ENCODE data around the gene PPP2R5C. TPM values are rescaled to one million over a fixed set of nuclear protein-coding genes. Genes with fewer than 3 reads are reported as not detected.

The PPP2R5C gene
- polyA plus RNA-seq, 1 donor from 2014 or later: 106 TPM

DNA sequence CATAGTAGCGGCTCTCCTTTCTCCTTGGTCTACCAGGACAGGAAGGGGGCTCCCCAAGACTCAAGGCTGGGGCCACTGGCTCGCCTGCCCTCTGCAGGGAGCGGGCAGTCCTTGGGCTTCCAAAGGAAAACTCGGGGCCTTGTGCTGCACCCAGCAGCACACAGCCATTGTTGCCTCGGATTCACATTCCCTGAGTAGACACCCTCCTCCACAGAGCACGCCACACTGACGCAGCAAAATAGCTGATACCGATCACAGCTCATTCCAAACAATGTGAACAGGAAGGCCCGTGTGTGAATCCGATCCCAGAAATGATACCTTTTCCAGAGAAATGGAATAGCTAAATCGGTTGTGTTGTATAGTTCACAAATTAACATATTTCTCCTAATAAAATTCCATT, 137.8 kb downstream of the PPP2R5C start:
- no peaks in the 10 kb centered on the region for H3K27me3 Mint-ChIP-seq
- no peak overlapping the region for H3K4me3 Mint-ChIP-seq
- H3K27ac Mint-ChIP-seq: no peak overlapping the region
- no peaks in the 10 kb centered on the region for H3K9me3 Mint-ChIP-seq
- peaks cover 0 to 3% (median 0%) of the 10 kb centered on the region in 3 donors for H3K4me1 Mint-ChIP-seq
- peaks cover 8% of the 10 kb centered on the region for H3K36me3 Mint-ChIP-seq

DNA sequence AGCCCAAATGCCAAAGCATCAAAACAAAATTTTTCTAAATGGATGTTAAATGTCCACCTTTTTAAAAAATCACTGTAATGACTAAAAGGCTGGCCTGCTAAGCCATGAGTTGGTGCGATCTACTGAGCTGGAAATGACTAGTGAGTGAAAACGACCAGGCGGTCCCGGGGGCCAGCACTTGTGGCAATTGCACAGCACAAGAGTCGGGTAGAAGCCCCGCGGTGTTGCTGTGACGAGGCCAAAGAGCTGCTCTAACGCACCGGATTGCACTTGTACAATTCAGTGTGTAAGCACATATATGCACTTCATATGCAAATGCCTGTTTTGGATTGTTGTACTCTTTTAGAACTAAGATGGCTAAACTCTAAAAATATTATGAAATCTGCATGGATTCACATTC, 138.7 kb downstream of the PPP2R5C start:
- no peaks in the 10 kb centered on the region for H3K27me3 Mint-ChIP-seq
- H3K27ac Mint-ChIP-seq: peak overlapping the region in 1 of 3 donors; percentile 35
- H3K36me3 Mint-ChIP-seq: peaks cover 10% of the 10 kb centered on the region

DNA sequence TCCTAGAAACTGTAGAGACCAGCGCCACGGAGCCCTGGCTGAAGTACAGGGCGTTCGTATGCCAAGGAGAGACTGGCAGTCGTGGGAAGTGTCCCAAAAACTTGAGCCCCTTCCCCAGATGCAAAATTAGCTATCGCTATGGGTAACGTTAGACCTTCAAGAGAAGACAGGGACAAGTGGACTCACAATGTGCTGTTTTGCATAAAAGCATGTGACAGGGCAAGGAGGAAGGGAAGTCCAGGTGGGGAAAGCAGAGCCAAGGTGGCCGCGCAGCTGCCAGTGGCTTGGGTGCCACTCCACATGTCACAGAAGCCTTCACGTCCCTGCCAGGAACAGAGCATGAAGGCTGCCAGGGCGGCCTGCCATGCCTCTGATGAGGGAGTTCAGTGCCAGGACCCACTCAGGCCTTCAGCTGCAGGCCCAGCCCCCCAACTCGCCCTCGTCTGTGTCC, 141.6 kb downstream of the PPP2R5C start:
- peak overlapping the region in 1 of 3 donors; percentile 39 for H3K27ac Mint-ChIP-seq
- H3K9me3 Mint-ChIP-seq: no peaks in the 10 kb centered on the region
- H3K4me1 Mint-ChIP-seq: peaks cover 0 to 5% (median 0%) of the 10 kb centered on the region in 3 donors
- H3K36me3 Mint-ChIP-seq: peaks cover 17% of the 10 kb centered on the region
- no peaks in the 10 kb centered on the region for H3K27me3 Mint-ChIP-seq
- H3K4me3 Mint-ChIP-seq: no peak overlapping the region

More for the DNA sequence above, 138.7 kb downstream of the PPP2R5C start:
- Mint-ChIP-seq H3K4me1 (peaks cover 0 to 5% (median 0%) of the 10 kb centered on the region in 3 donors), H3K9me3 (no peaks in the 10 kb centered on the region), H3K4me3 (no peak overlapping the region)

DNA sequence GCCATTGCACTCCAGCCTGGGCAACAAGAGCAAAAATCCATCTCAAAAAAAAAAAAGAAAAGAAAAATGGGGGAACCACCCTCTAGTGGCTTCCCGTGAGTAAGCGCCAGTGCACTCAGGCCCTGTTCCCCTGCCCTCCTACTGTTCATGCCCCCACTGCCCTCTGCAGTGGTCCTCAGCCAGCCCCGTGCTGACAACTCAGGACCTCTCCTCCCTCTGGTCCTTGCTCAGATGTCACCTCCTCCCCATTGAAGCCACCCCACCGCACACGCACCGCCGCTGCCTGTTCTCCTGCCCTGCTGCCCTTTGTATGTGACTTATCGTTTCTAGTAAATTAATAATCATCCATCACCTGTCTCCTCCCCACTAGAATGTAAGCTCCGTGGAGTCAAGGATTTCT, 144.1 kb downstream of the PPP2R5C start:
- no peak overlapping the region for H3K4me3 Mint-ChIP-seq
- peaks cover 17% of the 10 kb centered on the region for H3K36me3 Mint-ChIP-seq
- peak overlapping the region in 2 of 3 donors; percentile 19 to 78 for H3K27ac Mint-ChIP-seq
- no peaks in the 10 kb centered on the region for H3K9me3 Mint-ChIP-seq
- H3K4me1 Mint-ChIP-seq: peaks cover 0 to 2% (median 0%) of the 10 kb centered on the region in 3 donors
- H3K27me3 Mint-ChIP-seq: no peaks in the 10 kb centered on the region

DNA sequence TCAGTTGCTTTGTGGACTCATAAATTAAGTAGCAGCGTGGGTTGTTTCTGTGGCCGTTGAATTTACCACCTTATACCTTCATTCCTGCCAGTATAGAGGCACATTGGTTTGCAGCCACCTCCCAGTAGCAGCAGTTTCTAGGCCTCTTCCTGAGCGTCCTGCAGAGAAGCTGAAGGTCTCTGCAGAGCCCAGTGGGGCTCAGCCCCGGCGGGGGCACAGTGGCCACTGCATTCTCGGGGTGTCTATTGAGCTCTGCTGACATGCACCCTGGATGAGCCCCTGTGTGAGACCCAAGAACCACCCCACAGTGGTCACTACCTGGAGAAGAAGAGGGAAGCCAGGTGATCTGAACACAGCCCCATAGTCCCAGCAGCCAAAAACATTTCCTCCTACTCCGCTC, 145.1 kb downstream of the PPP2R5C start:
- peaks cover 0 to 2% (median 0%) of the 10 kb centered on the region in 3 donors for H3K4me1 Mint-ChIP-seq
- no peak overlapping the region for H3K27ac Mint-ChIP-seq
- no peaks in the 10 kb centered on the region for H3K27me3 Mint-ChIP-seq
- H3K9me3 Mint-ChIP-seq: no peaks in the 10 kb centered on the region
- H3K36me3 Mint-ChIP-seq: peaks cover 15% of the 10 kb centered on the region
- no peak overlapping the region for H3K4me3 Mint-ChIP-seq

DNA sequence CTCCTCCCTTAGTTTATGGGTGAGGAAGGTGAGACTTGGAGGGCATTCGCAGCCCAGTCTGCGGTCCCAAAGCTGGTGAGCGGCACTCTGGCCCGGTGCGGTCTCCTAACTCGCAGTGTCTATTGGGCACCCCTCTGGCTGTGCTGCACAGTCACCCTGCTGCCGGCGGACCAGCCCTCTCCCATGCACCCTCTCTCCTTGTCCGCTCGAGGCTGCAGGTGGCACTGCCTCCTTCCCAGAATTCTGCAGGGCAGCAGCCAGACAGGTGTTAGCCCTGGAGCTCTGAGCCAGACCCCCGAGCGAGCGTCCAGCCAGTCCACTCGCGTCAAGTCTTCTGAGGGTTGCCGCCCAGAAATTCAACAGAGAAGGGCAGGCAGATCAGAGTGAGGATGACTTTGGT, 146.1 kb downstream of the PPP2R5C start:
- Mint-ChIP-seq H3K4me1 (peaks cover 0 to 2% (median 0%) of the 10 kb centered on the region in 3 donors), H3K27ac (no peak overlapping the region), H3K9me3 (no peaks in the 10 kb centered on the region), H3K36me3 (peaks cover 15% of the 10 kb centered on the region), H3K4me3 (no peak overlapping the region), H3K27me3 (no peaks in the 10 kb centered on the region)

DNA sequence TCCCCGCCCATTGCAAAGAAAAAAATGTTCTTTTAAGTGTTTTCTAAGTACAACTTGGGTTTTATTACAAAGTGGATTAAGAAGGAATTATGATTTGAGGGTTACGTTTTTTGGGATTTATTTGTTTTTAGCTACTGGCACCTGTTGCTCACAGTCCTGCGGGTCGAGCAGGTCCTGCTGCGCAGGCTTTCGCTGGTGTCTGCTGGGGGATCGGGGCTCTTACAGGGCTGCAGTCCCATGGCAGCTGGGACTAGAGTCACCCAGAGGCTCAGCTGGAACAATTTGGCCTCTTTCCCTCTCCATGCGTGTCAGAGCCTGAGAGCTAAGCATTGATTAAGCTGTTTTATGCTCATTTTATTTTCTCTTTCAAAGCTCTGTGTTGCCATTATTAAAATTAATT, 147.3 kb downstream of the PPP2R5C start:
- H3K9me3 Mint-ChIP-seq: no peaks in the 10 kb centered on the region
- no peak overlapping the region for H3K27ac Mint-ChIP-seq
- peaks cover 0 to 2% (median 0%) of the 10 kb centered on the region in 3 donors for H3K4me1 Mint-ChIP-seq
- no peaks in the 10 kb centered on the region for H3K27me3 Mint-ChIP-seq
- H3K4me3 Mint-ChIP-seq: no peak overlapping the region
- peaks cover 12% of the 10 kb centered on the region for H3K36me3 Mint-ChIP-seq

DNA sequence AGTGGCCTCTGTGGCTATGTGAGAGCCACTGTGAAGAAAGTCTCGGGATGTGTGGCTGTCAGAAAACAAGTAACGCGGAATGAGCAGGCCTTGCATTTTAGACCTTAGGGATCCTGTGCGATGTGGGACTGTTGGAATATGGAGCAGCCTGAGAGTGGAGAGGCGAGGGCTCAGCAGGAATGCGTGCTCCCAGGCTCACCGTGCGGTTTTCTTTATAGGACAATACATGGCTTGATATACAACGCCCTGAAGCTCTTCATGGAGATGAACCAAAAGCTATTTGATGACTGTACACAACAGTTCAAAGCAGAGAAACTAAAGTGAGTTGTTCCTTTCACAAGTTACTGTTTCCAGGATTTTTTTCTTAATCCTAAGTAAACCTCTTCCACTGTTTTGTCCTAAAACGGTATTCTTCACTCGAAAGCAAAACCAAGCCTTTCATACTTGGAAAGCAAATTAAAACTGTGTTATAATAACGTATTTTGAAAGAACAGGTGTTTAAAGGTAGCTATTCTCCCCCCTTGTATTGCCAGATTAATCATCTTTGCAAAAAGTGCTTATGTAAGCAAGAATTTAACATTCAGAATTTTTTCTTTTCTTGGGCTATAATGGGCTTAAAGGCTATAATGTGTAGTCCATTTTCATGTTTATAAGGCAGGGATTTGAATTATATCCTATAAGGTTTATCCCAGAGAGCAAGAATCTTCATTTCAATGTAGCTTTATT, 148.0 kb downstream of the PPP2R5C start:
- no peaks in the 10 kb centered on the region for H3K27me3 Mint-ChIP-seq
- H3K36me3 Mint-ChIP-seq: peaks cover 10% of the 10 kb centered on the region
- H3K4me3 Mint-ChIP-seq: no peak overlapping the region
- H3K4me1 Mint-ChIP-seq: peaks cover 0 to under 1% (median 0%) of the 10 kb centered on the region in 3 donors
- H3K27ac Mint-ChIP-seq: no peak overlapping the region
- H3K9me3 Mint-ChIP-seq: no peaks in the 10 kb centered on the region

DNA sequence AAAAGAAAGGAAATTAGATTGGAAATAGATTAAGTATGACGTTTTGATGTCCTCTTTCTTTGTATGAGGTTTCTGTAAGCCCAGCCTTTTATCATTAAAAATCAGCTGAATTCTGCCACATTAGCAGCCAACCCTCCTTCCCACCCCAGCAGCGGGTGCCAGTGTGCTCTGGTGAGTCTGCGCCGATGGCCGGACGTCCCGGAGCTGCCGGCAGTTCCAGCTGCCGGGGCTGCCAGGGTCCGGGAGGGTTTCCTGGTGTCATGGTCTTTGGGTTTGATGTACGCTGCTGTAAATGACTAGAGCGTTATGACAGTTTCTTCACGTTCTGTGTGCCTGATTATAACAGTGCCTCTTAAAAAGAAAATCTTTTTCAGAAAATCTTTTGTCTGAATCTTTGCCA, 151.3 kb downstream of the PPP2R5C start:
- Mint-ChIP-seq H3K27ac (no peak overlapping the region), H3K4me3 (no peak overlapping the region), H3K9me3 (no peaks in the 10 kb centered on the region), H3K4me1 (peaks cover 0 to 4% (median 0%) of the 10 kb centered on the region in 3 donors), H3K36me3 (peaks cover 4% of the 10 kb centered on the region), H3K27me3 (no peaks in the 10 kb centered on the region)

DNA sequence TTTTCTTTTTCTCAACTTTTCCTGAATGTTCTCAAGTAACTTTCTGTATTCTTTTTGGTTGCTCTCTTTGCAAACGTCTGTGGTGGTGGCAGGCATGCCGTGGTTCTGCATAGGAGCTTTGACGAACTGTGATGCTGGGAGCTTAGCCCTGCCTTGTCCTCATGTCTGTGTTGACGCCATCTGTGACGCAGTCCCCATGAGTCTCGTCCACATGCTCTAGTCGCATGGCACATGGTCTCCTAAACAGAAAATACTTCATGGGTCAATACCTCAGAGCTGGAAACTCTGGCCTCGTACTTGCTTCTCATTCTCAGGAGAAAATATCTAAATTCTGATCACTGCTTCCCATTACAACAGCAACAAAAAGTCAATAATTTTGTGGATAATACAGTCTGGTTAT, 152.6 kb downstream of the PPP2R5C start:
- H3K4me3 Mint-ChIP-seq: no peak overlapping the region
- peaks cover 0 to 4% (median 0%) of the 10 kb centered on the region in 3 donors for H3K4me1 Mint-ChIP-seq
- H3K9me3 Mint-ChIP-seq: no peaks in the 10 kb centered on the region
- no peaks in the 10 kb centered on the region for H3K27me3 Mint-ChIP-seq
- peaks cover 4% of the 10 kb centered on the region for H3K36me3 Mint-ChIP-seq
- peak overlapping the region in 1 of 3 donors; percentile 38 for H3K27ac Mint-ChIP-seq

DNA sequence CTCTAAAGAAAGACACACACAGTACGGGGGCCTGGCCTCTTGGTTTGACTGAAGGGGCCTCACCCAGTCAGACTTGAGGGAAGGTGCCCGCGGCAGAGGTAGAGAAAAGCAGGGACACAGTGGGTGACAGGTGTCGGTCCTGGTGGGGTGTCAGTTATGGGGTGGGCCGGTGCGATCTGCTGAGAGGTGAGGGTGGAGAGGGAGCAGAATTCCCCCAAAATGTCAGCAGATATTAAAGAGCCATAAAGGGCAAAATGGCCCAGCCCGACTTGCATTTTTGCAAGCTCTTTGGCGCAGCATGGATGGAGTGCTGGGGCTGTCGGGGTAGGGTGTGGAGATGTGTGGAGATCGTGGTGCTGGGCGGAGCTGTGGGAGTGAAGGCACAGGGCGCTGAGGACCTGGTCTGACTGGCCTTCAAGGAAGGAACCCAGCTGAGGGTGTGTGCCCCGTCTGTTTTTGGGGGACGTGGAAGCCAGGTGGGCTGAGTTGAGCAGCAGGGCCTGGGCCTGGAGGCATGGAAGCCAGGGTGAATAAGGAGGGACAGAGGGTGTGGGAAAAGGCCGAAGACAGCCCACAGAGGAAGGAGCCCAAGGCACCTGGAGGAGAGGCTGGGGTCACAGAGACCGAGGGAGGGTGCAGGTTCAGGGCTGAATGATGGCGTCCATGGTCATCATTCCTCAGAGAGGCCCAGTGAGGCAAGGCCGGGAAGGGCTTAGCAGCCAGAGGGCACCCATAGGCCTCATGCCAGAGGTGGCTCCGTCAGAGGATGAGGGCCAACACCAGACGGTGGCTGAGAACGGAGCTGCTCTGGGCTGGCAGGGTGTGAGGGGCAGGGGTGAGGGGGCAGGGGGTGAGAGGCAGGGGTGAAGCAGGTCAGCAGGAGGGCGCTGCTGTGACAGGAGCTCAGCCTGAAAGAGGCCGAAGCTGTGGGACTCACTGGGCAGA, 154.6 kb downstream of the PPP2R5C start:
- Mint-ChIP-seq H3K4me3 (no peak overlapping the region), H3K27me3 (no peaks in the 10 kb centered on the region), H3K9me3 (no peaks in the 10 kb centered on the region), H3K27ac (peak overlapping the region in 1 of 3 donors; percentile 73), H3K4me1 (peaks cover 0 to 4% (median 0%) of the 10 kb centered on the region in 3 donors), H3K36me3 (peaks cover 1% of the 10 kb centered on the region)

DNA sequence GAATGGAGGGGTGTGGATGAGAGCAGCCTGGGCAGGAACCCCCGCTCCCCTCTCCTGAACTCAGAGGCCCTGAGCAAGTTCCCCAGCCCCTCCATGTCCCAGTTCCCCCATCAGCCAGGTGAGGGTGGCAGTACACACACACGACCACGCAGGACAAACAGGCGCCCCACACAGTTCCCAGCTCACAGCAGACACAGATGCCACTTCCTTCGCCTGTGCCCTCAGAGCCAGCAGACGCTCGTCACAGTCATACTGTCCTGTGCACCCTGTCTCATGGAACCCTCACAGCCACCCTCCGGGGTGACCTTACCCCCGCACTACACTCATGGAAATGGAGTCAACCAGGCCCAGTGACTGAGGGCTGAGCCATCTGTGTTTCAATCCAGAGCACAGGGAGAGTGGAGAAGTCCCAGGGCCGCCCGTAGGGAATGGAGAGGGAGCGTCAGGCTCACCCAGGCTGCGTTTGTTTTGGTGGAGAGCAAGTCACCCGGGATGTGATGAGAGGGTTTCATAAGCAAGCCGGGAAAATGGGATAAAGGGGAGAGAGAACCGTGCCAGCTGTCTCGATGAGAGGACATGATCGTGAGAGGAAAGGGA, 155.4 kb downstream of the PPP2R5C start:
- Mint-ChIP-seq H3K27me3 (no peaks in the 10 kb centered on the region), H3K4me3 (no peak overlapping the region), H3K36me3 (peaks cover 1% of the 10 kb centered on the region), H3K27ac (peak overlapping the region in 1 of 3 donors; percentile 39), H3K4me1 (peaks cover 0 to 4% (median 0%) of the 10 kb centered on the region in 3 donors), H3K9me3 (no peaks in the 10 kb centered on the region)

DNA sequence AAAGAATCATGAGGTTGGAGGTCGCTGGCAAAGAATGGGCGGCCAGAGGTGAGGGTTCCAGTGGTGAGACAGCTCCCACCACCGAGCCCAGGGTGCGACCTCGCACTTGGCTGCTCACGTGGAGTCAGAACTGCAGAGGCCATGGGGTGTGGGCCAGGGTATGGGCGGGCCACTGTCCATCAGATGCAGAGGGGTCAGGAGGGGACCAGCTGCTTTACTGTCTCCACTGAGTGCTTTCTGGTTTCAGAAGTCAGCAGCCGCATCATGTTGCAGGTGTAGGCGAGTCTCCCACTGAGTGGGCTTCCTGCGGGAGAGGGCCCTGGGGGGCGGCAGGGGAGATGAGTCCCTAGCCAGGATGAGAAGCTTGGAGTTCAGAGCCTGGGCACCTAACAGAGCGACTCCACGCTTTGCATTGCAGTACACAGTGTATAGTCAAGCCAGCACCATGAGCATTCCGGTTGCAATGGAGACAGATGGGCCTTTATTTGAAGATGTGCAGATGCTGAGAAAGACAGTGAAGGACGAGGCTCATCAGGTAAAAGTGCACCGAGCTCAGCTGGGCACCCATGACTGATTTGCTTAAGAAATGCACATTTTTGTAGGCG, 156.0 kb downstream of the PPP2R5C start:
- Mint-ChIP-seq H3K27ac (no peak overlapping the region), H3K4me1 (peaks cover 0 to 4% (median 0%) of the 10 kb centered on the region in 3 donors), H3K4me3 (no peak overlapping the region), H3K27me3 (no peaks in the 10 kb centered on the region), H3K9me3 (no peaks in the 10 kb centered on the region), H3K36me3 (peaks cover 1% of the 10 kb centered on the region)

DNA sequence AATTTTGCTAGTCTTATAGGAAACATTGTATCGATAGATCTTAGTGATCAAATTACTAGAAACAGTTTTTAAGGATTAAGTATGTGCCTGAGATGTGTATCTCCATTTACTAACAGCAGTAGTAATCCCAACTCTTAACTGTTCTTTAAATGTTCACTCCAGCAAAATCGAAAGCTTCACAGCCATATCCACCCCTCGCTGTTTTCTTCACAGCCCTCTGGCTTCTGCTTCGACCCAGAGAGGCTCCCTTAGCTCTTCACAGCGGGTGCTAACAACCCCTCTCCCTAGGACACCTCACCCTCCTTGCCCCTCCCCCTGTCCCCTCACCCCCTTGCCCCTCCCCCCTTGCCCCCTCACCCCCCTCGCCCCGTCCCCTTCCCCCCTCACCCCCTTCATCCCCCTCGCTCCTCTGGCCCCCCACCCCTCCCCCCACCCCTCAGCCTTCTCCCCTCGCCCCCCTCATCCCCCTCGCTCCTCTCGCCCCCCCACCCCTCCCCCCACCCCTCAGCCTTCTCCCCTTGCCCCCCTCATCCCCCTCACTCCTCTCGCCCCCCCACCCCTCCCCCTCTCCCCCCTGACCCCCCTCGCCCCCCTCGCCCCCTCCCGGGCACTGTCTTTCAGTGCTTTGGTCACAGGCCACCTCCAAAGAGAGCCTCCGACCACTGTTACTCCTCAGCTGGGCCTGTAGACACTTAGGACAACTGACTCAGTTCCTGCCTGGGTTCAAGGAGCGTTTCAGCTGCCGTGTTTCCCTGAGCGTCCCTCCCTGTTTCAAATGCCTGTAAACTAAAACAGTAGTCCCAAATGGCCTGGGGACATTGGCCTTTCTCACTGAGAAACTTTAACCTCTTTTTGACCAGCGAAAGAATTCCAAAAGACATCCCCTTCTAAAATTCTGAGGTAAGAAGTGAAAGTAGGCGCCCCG, 156.8 kb downstream of the PPP2R5C start:
- peaks cover 1% of the 10 kb centered on the region for H3K36me3 Mint-ChIP-seq

More for the DNA sequence above, 156.8 kb downstream of the PPP2R5C start:
- no peak overlapping the region for H3K4me3 Mint-ChIP-seq
- H3K4me1 Mint-ChIP-seq: peaks cover 0 to 4% (median 0%) of the 10 kb centered on the region in 3 donors
- no peaks in the 10 kb centered on the region for H3K9me3 Mint-ChIP-seq
- no peak overlapping the region for H3K27ac Mint-ChIP-seq
- H3K27me3 Mint-ChIP-seq: no peaks in the 10 kb centered on the region

All from IgD-negative memory B cell (primary cell).